ENCODE results near the gene PBLD. TPM values are rescaled to one million over a fixed set of nuclear protein-coding genes. Genes with fewer than 3 reads are reported as not detected.

The PBLD gene
- total and polyA plus RNA-seq, 9 of the 15 experiments (the other 6 are each of a cell fraction or from before 2014, with no cell fraction given), result 1.2 to 4.3 (median 2.5) TPM

DNA sequence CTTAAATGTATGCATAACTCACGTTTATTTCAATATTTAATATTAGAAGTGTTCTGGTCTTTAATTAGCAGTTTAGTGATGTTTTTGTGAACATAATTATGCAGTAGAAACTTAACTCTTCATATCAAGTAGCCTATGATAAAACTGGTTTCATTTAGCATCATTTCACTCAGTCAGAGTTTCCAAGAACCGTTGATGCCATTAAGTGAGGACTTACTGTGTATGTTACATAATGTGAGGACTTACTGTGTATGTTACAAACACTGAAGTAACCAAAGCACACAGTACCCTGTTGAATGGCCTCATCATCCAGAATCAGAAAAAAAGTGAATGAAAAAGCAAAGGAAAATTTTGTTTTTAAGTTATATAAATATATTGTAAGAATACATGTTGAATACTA lies 32.9 kb upstream of the PBLD start:
- intact Hi-C loops (cut with micrococcal nuclease), result no loop called here
- ChIA-PET POLR2A (interaction anchor here (0.7 kb wide), 1 partner anchor 401 kb away, joined by 3 read pairs; no protein-coding TSS in a partner anchor), CTCF (ENCODE audit: low intra/inter-chr PET ratio) (no interaction called here)
- DNase-seq (ENCODE audit: extremely low read depth in 1 of 4, low spot score in 3 of 4), result no peak
- Histone ChIP-seq H3K9ac (ENCODE audit: insufficient read depth in 1 of 2, low read depth in 2 of 2, low read length in 2 of 2) (no peak overlapping the region), H3K27ac (ENCODE audit: extremely low read depth, low read depth, low read length) (no peak overlapping the region), H3K4me2 (ENCODE audit: insufficient read depth, low read length) (no peak overlapping the region), H4K20me1 (replicated peaks; ENCODE audit: control insufficient read depth, insufficient read depth, low read length) (no peaks in the 10 kb centered on the region), H3K79me2 (ENCODE audit: control insufficient read depth, insufficient read depth, low read length) (no peaks in the 10 kb centered on the region), H3K27me3 (ENCODE audit: control insufficient read depth in 2 of 2, insufficient read depth in 2 of 2, low read length in 2 of 2) (no peaks in the 10 kb centered on the region), H3K4me3 (no peak overlapping the region), H2AFZ (ENCODE audit: low read depth, low read length) (no peak overlapping the region), H3K9me3 (replicated peaks; ENCODE audit: control insufficient read depth, insufficient read depth, low read depth, low read length) (no peaks in the 10 kb centered on the region), H3K4me1 (replicated peaks in 1 of 2; ENCODE audit: control insufficient read depth in 2 of 2, insufficient read depth in 2 of 2, low read length in 2 of 2) (no peaks in the 10 kb centered on the region), H3K36me3 (ENCODE audit: control insufficient read depth, insufficient read depth, low read length) (peaks cover 37% of the 10 kb centered on the region), H3K9me1 (ENCODE audit: control insufficient read depth, insufficient read depth, low read length) (no peaks in the 10 kb centered on the region)
- no TSS peak for BruUV-seq (replicated peaks)
- TF ChIP-seq, protein P1, sequence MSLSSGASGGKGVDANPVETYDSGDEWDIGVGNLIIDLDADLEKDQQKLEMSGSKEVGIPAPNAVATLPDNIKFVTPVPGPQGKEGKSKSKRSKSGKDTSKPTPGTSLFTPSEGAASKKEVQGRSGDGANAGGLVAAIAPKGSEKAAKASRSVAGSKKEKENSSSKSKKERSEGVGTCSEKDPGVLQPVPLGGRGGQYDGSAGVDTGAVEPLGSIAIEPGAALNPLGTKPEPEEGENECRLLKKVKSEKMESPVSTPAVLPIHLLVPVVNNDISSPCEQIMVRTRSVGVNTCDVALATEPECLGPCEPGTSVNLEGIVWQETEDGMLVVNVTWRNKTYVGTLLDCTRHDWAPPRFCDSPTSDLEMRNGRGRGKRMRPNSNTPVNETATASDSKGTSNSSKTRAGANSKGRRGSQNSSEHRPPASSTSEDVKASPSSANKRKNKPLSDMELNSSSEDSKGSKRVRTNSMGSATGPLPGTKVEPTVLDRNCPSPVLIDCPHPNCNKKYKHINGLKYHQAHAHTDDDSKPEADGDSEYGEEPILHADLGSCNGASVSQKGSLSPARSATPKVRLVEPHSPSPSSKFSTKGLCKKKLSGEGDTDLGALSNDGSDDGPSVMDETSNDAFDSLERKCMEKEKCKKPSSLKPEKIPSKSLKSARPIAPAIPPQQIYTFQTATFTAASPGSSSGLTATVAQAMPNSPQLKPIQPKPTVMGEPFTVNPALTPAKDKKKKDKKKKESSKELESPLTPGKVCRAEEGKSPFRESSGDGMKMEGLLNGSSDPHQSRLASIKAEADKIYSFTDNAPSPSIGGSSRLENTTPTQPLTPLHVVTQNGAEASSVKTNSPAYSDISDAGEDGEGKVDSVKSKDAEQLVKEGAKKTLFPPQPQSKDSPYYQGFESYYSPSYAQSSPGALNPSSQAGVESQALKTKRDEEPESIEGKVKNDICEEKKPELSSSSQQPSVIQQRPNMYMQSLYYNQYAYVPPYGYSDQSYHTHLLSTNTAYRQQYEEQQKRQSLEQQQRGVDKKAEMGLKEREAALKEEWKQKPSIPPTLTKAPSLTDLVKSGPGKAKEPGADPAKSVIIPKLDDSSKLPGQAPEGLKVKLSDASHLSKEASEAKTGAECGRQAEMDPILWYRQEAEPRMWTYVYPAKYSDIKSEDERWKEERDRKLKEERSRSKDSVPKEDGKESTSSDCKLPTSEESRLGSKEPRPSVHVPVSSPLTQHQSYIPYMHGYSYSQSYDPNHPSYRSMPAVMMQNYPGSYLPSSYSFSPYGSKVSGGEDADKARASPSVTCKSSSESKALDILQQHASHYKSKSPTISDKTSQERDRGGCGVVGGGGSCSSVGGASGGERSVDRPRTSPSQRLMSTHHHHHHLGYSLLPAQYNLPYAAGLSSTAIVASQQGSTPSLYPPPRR (CRISPR knock-in tag; IDR thresholded peaks at IDR 0.05; ENCODE audit: borderline replicate concordance), result no peak
- TF ChIP-seq ZNF668 (CRISPR knock-in tag; IDR thresholded peaks at IDR 0.05) (no peak), NFATC3 (IDR thresholded peaks at IDR 0.05) (no peak), ZNF212 (CRISPR knock-in tag; IDR thresholded peaks at IDR 0.05) (no peak), NFE2L1 (tag; IDR thresholded peaks at IDR 0.05; ENCODE audit: borderline replicate concordance, low read depth) (no peak), ASH1L (IDR thresholded peaks at IDR 0.05; ENCODE audit: borderline replicate concordance, low read depth, partially characterized antibody) (no peak), CSDE1 (IDR thresholded peaks at IDR 0.05) (no peak), ZNF830 (CRISPR knock-in tag; IDR thresholded peaks at IDR 0.05) (no peak), SAFB2 (IDR thresholded peaks at IDR 0.05; ENCODE audit: borderline replicate concordance, low read depth, low read length, severe bottlenecking) (no peak), ZNF444 (CRISPR knock-in tag; IDR thresholded peaks at IDR 0.05) (no peak)
- TF ChIP-seq, protein P2, sequence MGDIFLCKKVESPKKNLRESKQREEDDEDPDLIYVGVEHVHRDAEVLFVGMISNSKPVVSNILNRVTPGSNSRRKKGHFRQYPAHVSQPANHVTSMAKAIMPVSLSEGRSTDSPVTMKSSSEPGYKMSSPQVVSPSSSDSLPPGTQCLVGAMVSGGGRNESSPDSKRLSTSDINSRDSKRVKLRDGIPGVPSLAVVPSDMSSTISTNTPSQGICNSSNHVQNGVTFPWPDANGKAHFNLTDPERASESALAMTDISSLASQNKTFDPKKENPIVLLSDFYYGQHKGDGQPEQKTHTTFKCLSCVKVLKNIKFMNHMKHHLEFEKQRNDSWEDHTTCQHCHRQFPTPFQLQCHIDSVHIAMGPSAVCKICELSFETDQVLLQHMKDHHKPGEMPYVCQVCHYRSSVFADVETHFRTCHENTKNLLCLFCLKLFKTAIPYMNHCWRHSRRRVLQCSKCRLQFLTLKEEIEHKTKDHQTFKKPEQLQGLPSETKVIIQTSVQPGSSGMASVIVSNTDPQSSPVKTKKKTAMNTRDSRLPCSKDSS (IDR thresholded peaks at IDR 0.05; ENCODE audit: low read depth, partially characterized antibody), result no peak
- TF ChIP-seq, protein P3, sequence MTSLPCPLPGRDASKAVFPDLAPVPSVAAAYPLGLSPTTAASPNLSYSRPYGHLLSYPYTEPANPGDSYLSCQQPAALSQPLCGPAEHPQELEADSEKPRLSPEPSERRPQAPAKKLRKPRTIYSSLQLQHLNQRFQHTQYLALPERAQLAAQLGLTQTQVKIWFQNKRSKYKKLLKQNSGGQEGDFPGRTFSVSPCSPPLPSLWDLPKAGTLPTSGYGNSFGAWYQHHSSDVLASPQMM (CRISPR knock-in tag; IDR thresholded peaks at IDR 0.05), result no peak
- TF ChIP-seq, protein P4, sequence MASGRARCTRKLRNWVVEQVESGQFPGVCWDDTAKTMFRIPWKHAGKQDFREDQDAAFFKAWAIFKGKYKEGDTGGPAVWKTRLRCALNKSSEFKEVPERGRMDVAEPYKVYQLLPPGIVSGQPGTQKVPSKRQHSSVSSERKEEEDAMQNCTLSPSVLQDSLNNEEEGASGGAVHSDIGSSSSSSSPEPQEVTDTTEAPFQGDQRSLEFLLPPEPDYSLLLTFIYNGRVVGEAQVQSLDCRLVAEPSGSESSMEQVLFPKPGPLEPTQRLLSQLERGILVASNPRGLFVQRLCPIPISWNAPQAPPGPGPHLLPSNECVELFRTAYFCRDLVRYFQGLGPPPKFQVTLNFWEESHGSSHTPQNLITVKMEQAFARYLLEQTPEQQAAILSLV (tag; IDR thresholded peaks at IDR 0.05), result no peak
- TF ChIP-seq, protein P5, sequence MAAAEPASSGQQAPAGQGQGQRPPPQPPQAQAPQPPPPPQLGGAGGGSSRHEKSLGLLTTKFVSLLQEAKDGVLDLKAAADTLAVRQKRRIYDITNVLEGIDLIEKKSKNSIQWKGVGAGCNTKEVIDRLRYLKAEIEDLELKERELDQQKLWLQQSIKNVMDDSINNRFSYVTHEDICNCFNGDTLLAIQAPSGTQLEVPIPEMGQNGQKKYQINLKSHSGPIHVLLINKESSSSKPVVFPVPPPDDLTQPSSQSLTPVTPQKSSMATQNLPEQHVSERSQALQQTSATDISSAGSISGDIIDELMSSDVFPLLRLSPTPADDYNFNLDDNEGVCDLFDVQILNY (CRISPR knock-in tag; IDR thresholded peaks at IDR 0.05), result no peak
- in situ Hi-C loops (cut with MboI), result no loop called here
- ATAC-seq, result no peak
- 52% methylated on average over 2 of the region's 2 CpGs for WGBS (ENCODE audit: insufficient coverage, low coverage, missing lambda C conversion rate)
- FAIRE-seq, result no peak
